GM19025 (cell line): ENCODE measurements around the gene CDCA7.
"Not testable (repeated sequence)": the region's sequence is repeated elsewhere in the genome, so short reads cannot be mapped to it uniquely, and the experiment has no call there.

Experiments
- ATAC-seq: cut with Tn5 transposase; IDR thresholded peaks from one replicate; pipeline ENCODE4 v1.9.1; 2021; ENCODE audit warnings: mild to moderate bottlenecking, low read depth, moderate library complexity; ENCODE audit not compliant: unreplicated experiment

Gene CDCA7

DNA sequence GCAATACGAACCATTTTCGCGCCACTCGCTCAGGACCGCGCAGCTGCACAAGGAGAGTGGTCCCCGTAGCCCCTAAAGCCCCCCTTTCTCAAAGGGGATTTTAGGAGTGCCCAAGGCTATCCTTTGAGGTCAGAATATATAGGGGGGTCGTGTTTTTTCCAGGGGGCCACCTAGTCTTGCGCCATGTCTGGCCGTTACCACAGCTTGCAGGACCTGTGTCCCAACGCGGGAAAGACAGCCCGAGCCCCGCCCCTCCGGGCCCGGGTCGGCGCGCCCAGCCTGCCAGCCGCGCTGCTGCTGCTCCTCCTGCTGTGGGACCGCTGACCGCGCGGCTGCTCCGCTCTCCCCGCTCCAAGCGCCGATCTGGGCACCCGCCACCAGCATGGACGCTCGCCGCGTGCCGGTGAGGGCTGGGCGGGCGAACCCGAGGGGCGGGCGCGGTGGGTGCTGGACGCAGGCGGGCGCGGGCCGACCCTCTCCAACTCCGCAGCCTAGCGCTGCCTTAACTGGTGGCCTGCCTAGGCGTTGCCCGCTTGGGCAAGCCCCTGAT lies at the start of gene CDCA7:
Gene CDCA7 (plus strand): TSS at position 291 of the 550 bp plus-strand sequence. CDS start 92 bp downstream, at position 383.
- ATAC-seq = peak; percentile 64

DNA sequence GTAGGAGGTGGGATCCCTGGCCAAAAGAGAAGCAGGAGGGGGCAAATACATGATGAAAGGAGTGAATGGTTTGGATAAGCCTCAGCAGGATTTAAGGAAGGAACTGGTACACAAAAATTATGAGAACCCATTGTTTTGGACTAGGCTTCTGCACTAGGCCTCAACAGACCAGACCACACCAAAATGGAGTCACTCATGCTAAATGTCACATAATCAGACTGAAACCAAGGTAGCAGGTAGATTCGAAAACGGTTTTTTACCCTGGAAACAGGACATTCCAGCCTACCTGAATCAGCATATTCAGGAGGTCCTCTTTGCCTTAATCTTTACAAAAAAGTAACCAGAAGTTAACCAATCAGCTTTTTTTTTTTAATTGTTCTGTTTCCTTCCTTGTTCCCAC lies 49.4 kb upstream of the CDCA7 start:
- no peak for ATAC-seq

DNA sequence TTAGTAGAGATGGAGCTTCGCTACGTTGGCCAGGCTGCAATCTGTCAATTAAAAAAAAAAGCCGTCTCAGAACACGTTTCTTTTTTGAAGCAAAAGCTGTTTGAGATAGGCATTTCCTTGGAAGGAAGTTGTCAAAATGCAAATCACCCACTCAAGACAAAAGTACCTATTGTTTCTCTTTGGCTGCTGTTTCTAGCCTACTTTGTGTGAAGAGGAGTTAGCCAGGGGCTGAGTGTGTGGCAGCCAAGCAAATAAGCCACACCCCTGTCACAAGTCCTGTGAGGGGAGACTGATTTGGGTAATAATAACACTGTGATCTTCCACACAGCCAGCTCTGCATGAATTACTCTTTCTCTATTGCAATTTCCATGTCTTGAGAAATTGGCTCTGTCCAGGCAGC lies 47.4 kb upstream of the CDCA7 start:
- no peak for ATAC-seq

DNA sequence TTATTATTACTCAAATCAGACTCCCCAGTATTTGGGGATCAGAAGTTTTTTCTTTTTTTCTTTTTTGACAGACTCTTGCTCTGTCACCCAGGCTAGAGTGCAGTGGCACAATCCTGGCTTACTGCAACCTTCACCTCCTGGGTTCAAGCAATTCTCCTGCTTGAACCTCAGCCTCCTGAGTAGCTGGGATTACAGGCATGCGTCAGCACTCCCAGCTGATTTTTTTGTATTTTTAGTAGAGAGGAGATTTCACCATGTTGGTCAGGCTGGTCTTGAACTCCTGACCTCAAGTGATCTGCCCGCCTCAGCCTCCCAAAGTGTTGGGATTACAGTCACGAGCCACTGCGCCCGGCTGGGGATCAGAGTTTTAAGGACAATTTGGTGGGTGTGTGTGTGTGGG lies 45.3 kb upstream of the CDCA7 start:
- ATAC-seq = not testable (repeated sequence)

DNA sequence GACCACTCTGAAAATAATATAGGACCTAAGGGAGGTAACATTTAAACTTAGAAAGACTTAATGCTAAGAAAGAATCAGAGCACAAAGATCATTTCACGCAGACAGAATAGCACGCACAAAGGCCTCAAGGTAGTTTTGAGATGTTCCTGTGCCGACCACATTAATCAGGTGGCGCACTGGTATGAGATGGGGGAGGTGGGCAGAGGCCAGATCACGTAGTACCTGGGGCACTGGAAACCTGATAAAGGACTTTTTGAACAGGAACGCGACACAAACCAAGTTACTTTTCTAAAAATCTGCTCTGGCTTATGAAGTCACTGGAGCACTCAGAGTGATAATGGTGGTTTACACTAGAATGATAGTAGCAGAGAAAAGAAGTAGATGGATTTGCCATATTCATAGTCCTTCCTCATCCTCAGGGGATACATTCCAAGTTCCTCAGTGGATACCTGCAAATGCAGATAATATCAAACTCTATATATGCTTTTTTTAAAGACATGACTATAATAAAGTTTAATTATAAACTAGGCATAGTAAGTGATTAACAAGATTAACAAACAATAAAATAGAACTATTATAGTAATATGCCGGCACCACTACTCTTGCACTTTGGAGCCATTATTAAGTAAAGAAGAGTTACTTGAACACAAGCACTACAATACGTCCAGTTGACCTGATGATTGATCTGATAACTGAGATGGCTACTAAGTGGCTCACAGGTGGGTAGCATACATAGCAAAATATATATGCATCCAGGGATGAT lies 42.6 kb upstream of the CDCA7 start:
- no peak for ATAC-seq

DNA sequence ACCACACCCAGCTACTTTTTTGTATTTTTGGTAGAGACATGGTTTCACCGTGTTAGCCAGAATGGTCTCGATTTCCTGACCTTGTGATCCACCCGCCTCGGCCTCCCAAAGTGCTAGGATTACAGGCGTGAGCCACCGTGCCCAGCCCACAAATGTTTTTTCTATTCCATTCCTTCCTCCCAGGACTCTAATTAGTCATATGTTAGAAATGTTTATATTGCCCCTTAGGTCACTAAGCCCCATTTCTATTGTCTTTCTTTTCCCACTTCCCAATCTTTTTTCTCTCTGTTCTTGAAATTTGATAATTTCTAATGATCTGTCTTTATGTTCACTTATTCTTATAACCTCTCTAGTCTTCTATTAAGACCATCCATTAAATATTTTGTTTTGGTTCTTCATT lies 31.3 kb upstream of the CDCA7 start:
- no peak for ATAC-seq

DNA sequence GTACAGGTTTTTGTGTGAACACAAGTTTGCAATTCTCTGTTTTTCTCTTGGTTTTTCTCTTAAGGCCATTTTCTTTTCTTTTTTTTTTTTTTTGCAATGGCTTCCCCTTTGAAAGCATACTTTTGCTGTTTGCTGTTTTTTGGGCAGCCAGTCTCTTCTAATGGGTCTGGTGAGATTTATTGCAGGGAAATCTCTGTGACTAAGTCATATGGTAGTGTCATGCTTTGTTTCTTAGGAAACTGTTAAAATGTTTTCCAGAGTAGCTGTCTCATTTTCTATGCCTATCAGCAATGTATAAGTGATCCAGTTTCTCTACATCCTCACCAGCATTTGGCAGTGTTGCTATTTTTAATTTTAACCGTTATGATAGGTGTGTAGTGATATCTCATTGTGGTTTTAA lies 27.9 kb upstream of the CDCA7 start:
- no peak for ATAC-seq

DNA sequence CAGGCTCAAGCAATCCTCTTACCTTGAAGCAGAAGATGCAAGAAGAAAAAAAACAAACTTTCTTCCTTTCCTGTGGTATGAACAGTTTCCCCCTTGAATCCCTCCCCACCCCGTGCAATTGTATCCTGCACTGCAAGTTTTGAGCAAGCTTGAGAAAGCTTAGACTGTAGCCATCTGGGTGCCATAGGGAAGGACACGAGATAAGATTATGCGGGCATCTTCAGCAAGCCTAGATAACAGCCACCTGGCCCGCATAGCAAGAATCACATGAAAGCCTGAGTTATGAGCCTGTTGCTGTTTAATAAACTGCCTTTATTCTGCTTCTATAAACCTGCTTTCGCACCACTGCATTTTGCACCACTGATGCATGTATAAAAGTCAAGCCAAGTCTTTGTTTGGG lies 27.3 kb upstream of the CDCA7 start:
- no peak for ATAC-seq

DNA sequence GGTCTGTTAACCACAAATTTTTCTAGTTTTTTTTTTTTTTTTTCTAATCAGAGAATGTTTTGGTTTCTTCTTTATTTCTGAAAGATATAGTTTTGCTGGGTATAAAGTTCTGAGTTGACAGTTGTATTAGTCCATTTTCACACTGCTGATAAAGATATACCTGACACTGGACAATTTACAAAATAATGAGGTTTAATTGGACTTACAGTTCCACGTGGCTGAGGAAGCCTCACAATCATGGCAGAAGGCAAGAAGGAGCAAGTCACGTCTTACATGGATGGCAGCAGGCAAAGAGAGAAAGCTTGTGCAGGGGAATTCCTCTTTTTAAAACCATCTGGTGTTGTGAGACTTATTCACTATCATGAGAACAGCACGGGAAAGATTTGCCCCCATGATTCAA lies 21.7 kb upstream of the CDCA7 start:
- ATAC-seq = not testable (repeated sequence)

DNA sequence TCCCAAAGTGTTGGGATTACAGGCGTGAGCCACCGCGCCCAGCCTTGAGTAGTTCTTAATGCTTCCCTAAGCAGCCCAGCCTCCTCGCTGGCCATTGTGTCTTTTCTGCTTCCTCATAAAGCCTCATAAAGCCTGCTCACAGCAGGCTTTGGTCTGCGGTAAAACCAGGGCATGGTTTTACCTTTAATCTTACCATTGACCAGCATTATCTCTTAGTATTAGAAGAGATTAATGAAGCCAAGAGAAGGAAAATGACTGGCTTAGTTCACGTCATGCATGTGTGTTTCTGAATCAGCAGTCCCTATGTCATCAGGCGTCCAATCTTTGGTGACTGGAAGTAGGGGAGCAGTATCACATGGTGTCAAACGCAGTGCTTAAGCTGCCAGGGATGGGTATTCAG lies 14.9 kb upstream of the CDCA7 start:
- no peak for ATAC-seq

DNA sequence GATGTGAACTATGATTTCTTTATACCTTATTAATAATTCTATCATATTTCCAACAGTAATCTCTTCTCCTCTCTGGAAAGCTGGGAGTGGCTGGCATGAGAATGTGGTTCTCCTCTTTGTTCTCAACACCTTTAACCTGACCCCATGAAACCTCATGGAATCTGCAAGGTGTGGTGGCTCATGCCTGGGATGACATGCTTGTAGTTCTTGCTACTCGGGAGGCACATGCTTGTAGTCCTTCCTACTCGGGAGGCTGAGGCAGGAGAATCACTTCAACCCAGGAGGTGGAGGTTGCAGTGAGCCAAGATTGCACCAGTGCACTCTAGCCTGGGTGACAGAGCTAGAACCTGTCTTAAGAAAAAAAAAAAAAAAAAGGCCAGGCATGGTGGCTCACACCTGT lies 10.8 kb upstream of the CDCA7 start:
- ATAC-seq = no peak

DNA sequence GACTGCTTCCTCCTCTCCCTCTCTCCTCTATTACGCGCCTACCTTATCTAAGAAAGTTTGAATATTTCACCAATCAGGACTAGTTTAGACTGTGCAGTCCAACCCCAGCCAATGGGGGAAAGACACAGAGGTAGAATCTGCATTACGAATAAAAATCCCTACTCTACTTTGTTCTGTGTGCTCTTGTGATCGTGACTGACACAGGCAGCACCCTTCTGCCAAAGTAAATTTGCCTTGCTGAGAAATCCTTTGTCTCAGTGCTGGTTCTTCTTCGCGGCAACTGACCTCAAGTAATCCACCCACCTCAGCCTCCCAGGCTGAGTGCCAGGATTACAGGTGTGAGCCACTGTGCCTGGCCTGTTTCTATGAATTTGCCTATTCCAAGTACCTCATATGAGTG lies 8.6 kb upstream of the CDCA7 start:
- ATAC-seq = no peak

DNA sequence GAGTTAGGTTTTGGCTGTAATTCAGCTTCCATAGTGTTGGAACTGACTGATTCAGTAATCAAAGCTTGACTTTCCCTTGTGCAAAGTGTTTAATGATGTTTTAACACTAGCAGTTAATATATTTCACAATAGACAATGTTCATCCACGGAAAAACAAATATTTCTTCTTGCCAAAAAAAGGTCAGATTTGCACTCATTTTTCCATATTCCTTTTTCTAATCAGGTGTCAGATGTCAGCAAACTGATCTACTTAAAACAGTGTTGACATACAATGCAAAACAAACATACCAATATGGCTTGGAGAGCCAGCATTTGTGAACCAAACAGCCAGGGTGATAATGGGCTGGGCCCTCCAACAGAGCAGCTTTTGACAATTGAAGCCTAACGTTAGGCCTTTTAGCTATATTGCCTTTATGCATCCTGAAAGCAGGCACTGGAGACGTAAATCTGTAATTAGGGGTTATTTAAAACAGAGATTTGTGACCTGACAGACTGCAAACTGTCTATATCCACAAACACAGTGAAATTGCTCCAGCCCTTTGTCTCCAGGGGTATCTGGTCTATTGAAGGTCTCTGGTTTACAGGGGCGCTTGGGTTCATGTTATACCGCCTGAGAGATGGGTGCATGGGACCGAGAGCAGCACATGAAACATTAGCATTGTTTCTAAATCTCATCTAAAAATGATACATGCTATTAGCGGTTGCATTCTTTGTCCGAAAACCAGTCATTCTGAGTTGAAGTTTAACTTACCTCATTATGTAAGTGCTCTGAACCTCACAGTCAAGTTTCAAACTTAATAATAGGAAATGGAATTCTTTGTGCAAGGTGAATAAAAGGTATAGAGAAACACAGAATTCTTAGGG lies 7.1 kb upstream of the CDCA7 start:
- no peak for ATAC-seq

DNA sequence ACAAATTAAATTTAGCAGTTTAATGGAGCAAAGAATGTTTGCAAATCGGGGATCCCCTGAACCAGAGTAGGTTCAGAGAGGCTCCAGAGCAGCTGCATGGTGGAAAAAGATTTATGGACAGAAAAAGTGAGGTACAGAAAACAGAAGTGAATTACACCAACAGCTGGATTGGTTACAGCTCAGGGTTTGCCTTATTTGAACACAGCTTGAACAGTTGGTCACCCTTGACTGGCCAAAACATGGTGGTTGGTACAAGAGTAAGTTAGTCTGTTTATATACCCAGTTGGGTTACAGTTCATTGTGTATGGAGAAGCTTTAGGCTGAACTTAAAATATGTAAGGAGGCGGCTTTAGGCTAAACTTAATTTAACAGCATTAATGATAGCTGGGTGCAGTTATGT lies 5.4 kb upstream of the CDCA7 start:
- ATAC-seq = no peak

DNA sequence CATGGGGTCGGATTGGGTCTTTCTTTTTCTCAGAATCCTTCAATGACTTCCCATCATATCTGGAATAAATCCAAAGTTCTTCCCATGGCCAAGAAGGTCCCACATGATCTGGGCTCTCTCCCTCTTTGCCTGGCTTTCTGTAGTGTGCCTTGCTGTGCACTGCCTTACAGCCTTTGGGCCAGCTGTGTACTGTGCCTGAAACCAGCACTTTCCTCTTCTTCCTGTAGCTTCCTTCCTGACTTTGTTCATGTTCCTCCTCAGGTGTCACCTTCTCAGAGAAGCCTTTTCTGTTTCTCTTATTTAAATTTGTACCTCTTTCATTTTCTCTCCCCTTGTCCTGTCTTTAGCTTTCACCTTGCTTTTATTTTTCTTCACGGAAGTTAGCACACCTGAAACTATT lies 4.3 kb upstream of the CDCA7 start:
- no peak for ATAC-seq

DNA sequence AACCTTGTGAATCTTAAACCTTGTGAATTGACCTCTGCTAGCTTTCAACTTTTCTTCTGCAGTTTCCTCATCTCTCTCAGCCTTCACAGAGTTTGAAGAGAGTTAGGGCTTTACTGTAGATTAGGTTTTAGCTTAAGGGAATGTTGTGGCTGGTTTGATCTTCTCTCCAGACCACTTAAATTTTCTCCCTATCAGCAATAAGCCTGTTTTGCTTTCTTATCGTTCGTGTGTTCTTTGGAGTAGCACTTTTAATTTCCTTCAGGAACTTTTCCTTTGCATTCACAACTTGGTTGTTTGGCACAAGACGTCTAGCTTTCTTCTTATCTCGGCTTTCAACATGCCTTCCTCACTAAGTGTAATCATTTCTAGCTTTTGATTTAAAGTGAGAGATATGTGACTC lies 2.8 kb upstream of the CDCA7 start:
- no peak for ATAC-seq

DNA sequence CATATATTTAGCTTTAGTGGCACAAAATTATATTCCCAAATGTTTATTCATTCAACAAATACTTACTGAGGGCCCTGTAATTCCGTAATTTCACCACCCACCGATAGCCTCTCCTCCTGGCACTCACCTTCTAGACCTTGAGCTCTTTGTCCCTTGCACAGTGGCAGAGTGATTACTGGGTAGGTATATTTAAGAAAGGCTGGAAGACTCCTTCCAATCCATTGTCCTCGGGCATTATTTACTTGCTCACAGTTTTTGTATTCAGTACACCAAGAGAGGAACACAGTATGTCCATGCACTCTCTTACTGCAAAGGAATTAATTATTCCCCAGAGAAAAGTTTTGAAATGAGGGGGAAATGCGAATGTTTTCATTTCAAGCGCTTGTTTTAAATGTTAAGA lies 1.1 kb upstream of the CDCA7 start:
- ATAC-seq = no peak

DNA sequence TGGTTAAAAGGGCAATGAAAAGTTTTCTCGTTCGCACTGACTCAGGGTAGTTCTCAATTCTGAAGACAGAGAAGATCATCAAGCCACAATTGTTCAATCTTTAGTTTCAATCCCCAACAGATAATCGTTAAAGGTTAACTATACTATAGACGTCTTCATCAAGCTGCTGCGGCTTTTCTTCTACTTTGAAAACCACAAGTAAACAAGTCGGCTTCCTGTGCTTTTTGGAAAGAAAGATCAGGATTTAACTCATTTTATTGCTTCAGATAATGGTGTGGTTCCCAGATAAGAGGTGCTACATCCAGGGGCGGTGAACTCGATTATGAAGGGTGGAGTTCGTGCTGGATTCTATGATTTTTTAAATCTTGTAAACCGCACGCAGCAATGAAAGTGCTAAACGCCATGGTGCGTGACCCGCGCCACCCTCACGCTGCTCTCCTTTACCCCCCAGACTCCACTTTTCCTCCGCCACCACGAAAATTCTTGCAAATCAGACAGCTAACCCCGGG lies 545 bp upstream of the CDCA7 start:
- no peak for ATAC-seq

DNA sequence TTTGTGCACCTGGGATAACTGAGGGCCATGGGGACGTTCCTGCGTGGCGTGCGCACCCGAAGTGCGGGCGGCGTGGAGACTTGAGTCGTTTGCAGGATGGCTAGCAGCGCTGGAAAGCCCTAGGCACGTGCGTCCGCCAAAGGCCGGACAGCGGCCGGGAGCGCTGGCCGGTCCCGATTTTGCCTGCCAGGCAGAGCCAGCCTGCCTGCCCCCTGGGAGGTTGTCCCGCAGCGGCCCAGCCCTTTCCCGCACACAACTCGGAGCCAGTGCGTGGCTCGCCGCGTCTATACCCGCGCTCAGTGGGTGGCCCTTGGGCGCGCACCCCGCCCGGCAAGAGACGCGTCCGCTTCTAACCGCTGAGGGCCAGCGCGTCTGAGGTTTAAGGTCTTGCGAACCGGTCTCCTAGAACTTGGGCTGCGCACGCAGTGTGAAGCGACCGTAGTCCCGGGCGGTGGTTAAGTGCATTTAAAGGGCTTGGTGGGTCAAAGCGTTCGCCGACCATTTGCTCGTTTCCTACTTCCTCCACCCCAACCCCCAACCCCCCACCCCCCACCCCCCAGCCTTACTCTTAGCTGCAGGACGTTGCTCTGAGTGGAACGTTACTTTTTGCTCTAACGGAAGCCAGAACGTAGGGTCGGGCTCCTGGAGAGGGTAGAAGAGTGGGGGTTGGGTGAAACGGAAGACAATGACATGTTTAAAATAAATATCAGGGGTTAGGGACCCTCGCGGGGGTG lies 627 bp downstream of the CDCA7 start:
- ATAC-seq = peak; percentile 16

DNA sequence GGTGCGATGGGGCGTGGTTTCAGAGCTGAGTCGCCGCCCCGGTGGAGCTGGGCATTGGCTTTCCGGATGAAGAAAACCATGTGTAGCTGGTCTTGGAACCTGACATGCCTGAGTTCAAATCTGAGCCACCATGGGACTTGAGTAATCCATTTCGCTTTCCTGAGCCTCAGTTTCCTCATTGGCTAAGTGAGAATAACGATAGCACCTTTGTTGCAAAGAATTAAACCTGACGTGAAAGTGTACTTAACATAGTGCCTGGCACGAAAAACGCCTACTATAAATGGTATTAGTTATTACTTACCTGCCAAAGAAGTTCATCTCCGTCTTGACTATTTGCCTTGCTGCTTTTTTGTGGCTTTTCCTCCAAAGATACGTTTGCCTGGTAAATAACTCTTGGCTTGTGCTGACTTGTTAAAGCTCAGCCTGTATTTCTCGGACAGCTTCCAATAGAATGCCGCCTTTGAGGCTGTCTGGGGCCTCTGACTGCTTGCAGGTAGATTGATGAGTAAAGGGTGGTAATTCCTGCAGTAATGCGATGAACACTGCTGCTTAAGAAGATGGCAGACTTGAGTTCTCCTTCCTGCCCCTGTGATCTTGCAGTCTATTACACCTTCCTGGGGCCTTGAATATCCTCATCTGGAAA lies 1.3 kb downstream of the CDCA7 start:
- no peak for ATAC-seq
